ENCODE results near the gene NEDD8.

The NEDD8 gene

DNA sequence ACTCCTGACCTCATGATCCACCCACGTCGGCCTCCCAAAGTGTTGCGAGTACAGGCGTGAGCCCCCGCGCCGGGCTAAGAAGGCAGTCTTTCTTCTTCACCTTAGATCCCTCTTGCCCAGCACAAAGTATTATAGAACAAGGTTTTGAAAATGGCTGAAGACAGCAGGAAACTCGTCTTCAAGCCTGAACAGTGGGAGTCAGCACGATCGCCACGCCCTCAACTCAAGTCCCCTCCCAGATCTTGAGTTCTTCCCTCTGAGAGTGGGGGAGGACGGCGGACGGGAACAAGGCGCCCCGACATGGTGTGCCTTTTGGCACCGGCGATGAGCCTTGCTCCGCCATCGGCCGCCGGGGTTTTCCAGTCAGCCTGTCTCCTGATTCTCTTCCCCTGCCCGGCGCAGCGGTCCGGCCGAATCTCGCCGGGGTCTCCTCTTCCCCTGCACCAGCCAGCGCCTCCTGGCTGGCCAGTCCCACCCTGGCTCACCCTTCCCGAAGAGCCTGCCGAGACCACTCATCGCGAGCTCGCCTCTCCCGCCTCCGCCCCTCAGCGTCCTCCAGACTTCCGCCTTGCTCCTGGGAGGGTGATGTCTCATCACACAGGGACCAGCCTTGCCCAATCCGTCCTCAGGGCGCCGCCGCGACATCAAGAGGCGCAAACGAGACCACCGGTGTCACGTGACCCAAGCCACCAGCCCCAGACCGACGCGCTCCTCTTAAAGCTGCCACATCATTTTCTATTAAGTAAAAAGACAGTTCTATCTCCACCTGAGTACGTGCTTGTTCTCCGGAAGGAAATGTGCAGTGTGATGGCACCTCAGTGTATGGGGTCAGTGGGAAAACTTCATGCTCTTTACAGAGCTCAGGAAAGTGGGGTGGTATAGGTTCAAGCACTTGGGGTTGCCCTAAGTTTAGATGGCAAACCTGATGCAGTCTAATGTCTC is 19.0 kb downstream of the NEDD8 start, which contains the start of gene CHMP4A:
Gene CHMP4A, minus strand, starts transcription at position 565 of the 942 bp plus-strand sequence. Its CDS starts 49 bp downstream, at position 516.
- peaks cover 26% of the 10 kb centered on the region for H3K36me3 ChIP-seq (replicated peaks)
- TF ChIP-seq, protein P1, sequence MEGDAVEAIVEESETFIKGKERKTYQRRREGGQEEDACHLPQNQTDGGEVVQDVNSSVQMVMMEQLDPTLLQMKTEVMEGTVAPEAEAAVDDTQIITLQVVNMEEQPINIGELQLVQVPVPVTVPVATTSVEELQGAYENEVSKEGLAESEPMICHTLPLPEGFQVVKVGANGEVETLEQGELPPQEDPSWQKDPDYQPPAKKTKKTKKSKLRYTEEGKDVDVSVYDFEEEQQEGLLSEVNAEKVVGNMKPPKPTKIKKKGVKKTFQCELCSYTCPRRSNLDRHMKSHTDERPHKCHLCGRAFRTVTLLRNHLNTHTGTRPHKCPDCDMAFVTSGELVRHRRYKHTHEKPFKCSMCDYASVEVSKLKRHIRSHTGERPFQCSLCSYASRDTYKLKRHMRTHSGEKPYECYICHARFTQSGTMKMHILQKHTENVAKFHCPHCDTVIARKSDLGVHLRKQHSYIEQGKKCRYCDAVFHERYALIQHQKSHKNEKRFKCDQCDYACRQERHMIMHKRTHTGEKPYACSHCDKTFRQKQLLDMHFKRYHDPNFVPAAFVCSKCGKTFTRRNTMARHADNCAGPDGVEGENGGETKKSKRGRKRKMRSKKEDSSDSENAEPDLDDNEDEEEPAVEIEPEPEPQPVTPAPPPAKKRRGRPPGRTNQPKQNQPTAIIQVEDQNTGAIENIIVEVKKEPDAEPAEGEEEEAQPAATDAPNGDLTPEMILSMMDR (IDR thresholded peaks at IDR 0.05; ENCODE audit: low read depth, low read length, missing control alignments) = peak; percentile 40
- peak within 1 kb of the TSS; percentile 80 for H3K4me3 ChIP-seq (ENCODE audit: low read depth, low read length)
- peak within 1 kb of the TSS; percentile 94 for H3K27ac ChIP-seq
- no peaks in the 10 kb centered on the region for H3K27me3 ChIP-seq (replicated peaks)
- DNase-seq = peak; percentile 99
- in situ Hi-C loops (cut with HindIII; ENCODE audit: low pct_ligation_motif_present, low sequenced_read_pairs) = no loop called here

DNA sequence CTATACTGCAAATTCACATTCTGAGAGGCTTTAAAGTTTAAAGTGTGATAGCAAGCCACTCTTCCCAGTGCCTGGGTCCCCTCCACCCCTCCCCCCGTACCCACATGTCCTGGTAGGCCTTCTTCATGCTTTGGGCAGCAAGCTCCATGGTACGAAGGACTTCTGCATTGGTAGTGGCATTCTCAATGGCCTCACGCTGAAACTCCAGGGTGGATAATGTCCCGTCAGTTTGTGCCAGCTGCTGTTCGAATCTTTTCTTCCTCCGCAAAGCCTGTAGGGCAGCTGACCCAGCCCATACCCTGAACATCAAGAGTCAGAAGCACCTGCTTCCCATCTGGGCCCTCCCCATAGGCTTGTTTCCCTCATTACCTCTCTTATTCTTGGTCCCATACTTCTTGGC is 20.9 kb downstream of the NEDD8 start:
- no peak for DNase-seq
- Histone ChIP-seq H3K4me3 (ENCODE audit: low read depth, low read length) (no peak overlapping the region), H3K36me3 (replicated peaks) (peaks cover 26% of the 10 kb centered on the region), H3K27me3 (replicated peaks) (no peaks in the 10 kb centered on the region), H3K27ac (no peak overlapping the region)
- TF ChIP-seq, protein P1 (IDR thresholded peaks at IDR 0.05; ENCODE audit: low read depth, low read length, missing control alignments) = no peak
- in situ Hi-C loops (cut with HindIII; ENCODE audit: low pct_ligation_motif_present, low sequenced_read_pairs) = no loop called here

DNA sequence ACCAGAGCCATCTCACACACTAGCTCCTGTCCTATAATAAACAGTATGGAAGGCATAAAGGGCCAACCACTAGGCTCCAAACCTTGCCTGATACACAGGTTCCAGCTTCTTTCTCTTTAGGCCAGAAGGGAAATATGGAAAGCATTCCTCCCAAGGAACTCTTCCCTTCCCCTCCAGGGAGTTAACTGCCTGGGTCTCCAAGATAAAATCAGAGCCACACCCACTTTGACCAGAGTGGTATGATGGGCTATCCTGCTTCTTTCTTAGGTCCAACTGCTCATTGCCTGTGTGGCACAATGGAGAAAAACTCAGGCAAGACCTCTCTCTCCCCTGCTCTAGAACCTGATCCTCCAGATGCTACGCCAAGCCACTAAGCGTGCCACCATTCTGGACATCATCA is 24.5 kb downstream of the NEDD8 start:
- H3K36me3 ChIP-seq (replicated peaks) = peaks cover 28% of the 10 kb centered on the region
- DNase-seq = no peak
- no peaks in the 10 kb centered on the region for H3K27me3 ChIP-seq (replicated peaks)
- no peak overlapping the region for H3K27ac ChIP-seq
- in situ Hi-C loops (cut with HindIII; ENCODE audit: low pct_ligation_motif_present, low sequenced_read_pairs) = no loop called here
- TF ChIP-seq, protein P1 (IDR thresholded peaks at IDR 0.05; ENCODE audit: low read depth, low read length, missing control alignments) = no peak
- no peak overlapping the region for H3K4me3 ChIP-seq (ENCODE audit: low read depth, low read length)

DNA sequence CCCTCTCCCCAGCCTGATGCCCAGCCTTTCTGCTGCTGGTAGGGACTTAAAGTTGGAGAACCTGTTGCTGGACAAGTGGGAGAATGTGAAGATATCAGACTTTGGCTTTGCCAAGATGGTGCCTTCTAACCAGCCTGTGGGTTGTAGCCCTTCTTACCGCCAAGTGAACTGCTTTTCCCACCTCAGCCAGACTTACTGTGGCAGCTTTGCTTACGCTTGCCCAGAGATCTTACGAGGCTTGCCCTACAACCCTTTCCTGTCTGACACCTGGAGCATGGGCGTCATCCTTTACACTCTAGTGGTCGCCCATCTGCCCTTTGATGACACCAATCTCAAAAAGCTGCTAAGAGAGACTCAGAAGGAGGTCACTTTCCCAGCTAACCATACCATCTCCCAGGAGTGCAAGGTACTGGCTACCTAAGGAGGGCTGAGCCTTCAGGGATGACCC is 25.0 kb downstream of the NEDD8 start:
- in situ Hi-C loops (cut with HindIII; ENCODE audit: low pct_ligation_motif_present, low sequenced_read_pairs) = no loop called here
- DNase-seq = no peak
- Histone ChIP-seq H3K36me3 (replicated peaks) (peaks cover 30% of the 10 kb centered on the region), H3K4me3 (ENCODE audit: low read depth, low read length) (no peak overlapping the region), H3K27ac (no peak overlapping the region), H3K27me3 (replicated peaks) (no peaks in the 10 kb centered on the region)
- TF ChIP-seq, protein P1 (IDR thresholded peaks at IDR 0.05; ENCODE audit: low read depth, low read length, missing control alignments) = no peak

DNA sequence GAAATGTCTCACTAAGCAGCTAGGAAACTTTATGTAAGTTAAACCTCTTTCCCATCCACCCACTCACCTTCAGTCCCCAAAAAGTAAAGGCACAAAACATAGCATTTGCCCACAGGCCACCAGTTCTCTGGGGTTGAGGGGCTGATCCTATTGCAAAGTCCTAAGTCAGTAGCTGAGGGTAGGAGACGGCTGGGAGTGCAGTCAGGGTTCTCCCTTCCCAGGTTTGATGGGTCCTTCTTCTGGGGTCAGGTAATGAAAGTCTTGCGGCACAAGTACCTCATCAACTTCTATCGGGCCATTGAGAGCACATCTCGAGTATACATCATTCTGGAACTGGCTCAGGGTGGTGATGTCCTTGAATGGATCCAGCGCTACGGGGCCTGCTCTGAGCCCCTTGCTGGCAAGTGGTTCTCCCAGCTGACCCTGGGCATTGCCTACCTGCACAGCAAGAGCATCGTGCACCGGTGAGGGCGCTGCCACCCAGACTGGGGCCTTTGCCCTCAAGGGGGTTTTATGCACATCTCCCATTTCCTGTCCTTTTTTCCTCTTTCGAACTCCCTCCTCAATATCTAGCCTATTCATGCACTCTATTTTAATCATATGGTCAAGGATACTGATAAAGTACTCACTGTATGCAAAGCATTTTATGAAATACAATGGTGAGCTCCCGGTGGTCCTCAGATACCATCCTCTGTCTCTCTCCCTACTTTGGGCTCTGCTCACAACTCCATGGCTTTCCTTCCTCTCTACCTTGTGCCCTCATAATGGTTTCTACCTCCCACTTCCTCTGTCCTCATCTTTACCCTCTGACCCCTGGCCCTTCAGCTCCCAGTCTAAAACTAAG is 25.7 kb downstream of the NEDD8 start:
- H3K27ac ChIP-seq = no peak overlapping the region
- in situ Hi-C loops (cut with HindIII; ENCODE audit: low pct_ligation_motif_present, low sequenced_read_pairs) = no loop called here
- peaks cover 30% of the 10 kb centered on the region for H3K36me3 ChIP-seq (replicated peaks)

More for the DNA sequence above, 25.7 kb downstream of the NEDD8 start:
- Histone ChIP-seq H3K27me3 (replicated peaks) (no peaks in the 10 kb centered on the region), H3K4me3 (ENCODE audit: low read depth, low read length) (no peak overlapping the region)
- no peak for DNase-seq
- TF ChIP-seq, protein P1 (IDR thresholded peaks at IDR 0.05; ENCODE audit: low read depth, low read length, missing control alignments) = no peak

Measured in brain microvascular endothelial cell (primary cell).